HG03159 (cell line): ENCODE measurements around the gene ZWILCH.

Experiments
- ATAC-seq: cut with Tn5 transposase; IDR thresholded peaks from one replicate; pipeline ENCODE4 v1.9.1; 2021; ENCODE audit warnings: mild to moderate bottlenecking, moderate library complexity; ENCODE audit not compliant: unreplicated experiment

ZWILCH gene

GRCh38 chr15:66535056-66535455 is 29.9 kb downstream of the ZWILCH start:
- ATAC-seq: no peak

GRCh38 chr15:66542896-66543295 is 37.8 kb downstream of the ZWILCH start:
- ATAC-seq: no peak

- no peak for ATAC-seq
Measured at GRCh38 chr15:66545255-66545654, 40.1 kb downstream of the ZWILCH start.

DNA sequence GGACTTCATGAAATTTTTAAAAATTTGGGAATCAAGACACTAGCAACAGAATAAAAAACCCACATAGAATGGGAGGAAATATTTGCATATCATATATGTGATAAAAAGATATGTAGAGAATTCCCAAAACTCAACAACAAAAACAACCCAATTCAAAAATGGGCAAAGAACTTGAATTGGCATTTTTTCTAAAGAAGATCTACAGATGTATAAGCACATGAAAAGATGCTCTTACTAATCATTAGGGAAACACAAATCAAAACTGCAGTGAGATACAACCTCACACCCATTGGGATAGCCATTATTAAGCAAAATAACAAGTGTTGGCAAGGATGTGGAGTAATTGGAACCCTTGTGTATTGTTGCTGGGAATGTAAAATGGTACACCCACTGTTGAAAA is 50.6 kb downstream of the ZWILCH start:
- ATAC-seq: no peak

DNA sequence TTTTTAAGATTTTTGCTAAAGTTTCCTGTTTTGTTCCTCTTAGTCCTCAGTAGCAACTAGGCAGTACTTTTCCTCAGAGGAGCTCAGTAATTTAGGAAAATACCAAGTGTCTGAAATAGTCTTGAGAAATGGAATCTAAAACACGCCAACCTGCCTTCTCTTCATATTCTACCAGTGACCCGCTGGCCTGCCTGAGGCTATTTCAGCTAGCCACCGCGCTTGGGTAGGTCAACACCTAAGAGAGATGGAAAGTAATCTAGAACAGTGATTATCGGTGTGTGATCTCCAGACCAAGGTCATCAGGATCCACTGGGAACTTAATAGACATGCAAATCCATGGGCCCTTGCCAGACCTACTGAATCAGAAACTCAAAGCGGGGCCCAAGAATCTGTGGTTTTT is 53.1 kb downstream of the ZWILCH start:
- ATAC-seq: no peak

- ATAC-seq: no peak
Measured at GRCh38 chr15:66560856-66561525, 55.9 kb downstream of the ZWILCH start.

DNA sequence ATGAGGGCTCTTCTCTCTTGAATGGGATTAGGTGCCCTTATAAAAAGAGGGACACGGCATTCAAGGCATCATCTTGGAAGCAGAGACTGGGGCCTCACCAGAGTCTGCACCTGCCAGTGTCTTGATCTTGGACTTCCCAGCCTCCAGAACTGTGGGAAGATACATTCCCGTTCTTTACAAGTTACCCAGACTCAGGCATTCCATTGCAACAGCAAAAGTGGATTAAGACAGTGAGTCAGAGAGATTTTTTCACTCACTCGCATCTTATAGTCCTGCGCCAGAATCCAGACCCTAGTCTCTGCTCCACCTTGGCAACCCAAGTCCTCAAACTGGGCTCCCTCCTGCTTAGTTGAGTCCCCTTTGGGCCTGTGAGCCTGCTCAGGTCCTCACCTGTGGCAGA is 58.0 kb downstream of the ZWILCH start:
- ATAC-seq: no peak

DNA sequence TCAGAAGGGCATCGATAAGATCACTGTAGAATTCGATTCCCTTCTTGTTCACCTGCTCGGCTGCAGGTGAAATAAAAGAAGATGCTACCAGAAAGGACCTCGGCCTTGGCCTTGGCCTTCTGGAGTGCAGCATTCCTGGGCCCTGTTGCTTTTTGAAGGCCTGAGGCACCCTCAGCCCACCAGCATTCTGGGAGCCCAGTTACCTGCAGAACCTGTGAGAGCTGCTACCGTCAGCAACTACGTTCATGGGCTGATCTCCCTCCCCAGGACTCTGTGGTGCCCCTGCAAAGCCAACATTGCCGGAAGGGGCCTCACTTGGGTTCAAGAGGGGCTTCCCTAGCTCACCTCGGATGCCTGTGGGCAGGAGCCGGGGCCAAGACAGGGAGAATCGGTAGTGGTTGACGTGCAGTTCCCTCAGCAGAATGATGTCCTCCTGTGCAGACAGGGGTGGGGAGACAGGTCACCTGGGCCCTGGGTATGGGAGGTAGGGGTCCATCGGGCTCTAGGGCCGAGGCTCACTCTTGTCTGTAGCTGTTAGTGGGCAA is 58.5 kb downstream of the ZWILCH start:
- no peak for ATAC-seq

DNA sequence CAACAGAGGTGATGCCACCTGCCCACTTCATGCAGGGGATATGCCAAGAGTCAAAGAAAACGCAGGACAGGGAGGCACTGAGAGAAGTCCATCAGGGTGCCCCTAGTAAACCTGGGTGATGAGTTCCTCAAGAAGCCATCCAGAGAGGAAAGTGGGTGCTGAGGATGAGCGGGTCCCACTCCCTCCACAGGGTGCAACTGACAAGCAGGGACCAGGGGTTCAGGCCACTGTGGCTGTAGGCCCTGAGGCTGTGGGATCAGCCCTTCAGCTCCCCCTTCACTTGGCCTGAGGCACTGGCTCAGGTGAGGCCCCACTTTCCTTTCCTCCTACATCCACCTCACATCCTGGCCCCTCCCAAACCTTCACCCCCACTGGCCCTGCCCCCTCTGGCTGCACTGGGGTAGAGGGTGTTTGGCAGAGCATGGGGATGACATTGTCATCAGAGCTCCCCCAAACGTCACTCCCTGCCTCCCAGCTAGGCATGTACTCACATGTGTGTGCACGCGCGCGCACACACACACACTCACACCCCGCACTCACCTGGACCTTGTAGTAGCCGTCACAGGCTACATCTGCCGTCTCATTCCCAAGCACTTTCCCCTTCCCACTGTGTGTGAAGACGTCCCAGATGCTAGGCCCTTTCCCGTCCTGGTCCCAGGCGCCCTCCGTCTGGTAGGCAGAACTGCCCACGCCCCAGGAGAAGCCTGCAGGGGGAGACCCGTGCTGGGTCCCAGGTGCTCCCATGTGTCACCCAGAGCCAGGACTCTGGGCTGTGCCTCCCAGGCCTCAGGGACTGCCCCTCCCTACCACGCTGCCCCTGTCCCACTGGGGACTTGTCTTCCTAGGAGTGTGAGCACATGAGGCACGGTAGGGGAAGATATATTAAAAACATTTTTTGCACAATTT is 59.3 kb downstream of the ZWILCH start:
- no peak for ATAC-seq

GRCh38 chr15:66565141-66565641 is 60.1 kb downstream of the ZWILCH start:
- ATAC-seq: no peak

DNA sequence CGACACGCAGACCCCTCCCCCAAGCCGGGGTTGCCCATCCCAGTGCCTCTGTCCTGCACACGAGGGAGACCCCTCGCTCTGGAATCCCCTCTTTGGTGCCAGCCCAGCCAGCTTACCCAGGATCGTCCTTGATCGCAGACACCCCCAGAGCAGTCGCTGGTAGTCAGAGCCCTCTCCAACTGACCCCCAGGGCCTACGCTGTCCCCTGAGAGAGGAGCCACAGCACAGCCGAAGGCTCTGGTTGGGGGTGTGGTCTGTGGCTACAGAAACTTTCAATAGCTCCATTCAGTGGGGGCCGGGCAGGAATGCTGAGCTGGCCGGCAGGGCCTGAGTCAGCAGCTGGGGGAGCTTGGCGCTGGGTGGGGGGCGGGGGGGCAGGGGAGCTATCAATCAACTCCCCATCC is 60.6 kb downstream of the ZWILCH start, which contains the start of gene LCTL:
Gene LCTL (minus strand): TSS at position 258 of the 404 bp plus-strand sequence. CDS start 633 bp downstream, outside the sequence.
- ATAC-seq: no peak

DNA sequence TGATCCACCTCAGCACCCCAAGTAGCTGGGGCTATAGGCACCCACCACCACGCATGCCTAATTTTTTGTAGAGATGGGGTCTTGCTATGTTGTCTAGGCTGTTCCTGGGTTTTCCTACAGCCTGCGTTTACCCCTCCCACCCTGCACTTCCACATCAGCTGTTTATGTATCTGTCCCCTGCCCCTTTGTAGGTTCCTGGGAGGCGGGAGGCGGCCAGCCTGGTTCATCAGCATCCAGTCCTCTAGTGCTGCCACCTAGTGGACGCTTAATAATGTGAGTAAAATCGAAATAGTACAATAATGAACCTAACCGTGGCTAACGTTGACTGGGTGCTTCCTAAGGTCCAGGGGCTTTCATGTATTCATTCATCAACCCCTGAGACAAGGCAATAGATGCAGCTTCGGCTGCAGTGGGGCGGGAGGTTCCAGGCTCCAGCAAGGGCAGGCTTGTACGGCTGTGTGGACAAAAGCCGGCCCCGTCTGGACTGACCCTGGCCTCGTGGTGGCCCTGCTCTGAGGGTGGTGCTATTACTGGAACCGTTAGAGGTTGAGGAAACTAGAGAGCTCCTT is 61.9 kb downstream of the ZWILCH start:
- ATAC-seq: no peak

GRCh38 chr15:66567897-66568296 is 62.8 kb downstream of the ZWILCH start:
- no peak for ATAC-seq

DNA sequence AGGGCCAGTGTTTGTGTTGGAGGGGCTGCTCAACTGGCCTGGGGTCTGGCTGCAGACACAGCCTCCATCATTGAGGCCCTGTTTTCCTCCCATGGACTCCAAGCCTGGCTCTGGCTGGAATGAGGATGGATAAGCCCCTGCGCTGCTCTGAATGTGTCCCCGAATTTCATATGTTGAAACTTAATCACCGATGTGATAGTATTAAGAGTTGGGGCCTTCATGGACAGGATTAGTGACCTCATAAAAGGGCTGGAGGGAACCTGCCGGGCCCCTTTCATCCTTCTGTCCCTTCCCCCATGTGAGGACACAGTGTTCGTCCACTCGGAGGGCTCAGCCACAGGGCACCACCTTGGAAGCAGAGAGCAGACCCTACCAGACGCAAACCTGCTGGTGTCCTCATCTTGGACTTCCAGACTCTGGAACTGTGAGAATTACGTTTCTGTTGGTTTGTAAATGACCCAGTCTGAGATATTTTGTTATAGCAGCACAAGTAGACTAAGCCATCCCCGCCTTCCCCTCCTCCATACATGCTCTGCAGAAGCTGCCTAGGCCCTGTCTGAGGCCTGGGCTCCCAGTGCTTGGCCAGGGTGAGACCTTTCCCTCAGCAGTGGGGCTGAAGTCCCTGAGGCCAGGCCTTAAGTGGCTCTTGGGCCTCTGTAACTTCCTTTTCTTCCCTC is 64.5 kb downstream of the ZWILCH start:
- ATAC-seq: no peak

GRCh38 chr15:66570327-66570726 is 65.2 kb downstream of the ZWILCH start:
- ATAC-seq: no peak

DNA sequence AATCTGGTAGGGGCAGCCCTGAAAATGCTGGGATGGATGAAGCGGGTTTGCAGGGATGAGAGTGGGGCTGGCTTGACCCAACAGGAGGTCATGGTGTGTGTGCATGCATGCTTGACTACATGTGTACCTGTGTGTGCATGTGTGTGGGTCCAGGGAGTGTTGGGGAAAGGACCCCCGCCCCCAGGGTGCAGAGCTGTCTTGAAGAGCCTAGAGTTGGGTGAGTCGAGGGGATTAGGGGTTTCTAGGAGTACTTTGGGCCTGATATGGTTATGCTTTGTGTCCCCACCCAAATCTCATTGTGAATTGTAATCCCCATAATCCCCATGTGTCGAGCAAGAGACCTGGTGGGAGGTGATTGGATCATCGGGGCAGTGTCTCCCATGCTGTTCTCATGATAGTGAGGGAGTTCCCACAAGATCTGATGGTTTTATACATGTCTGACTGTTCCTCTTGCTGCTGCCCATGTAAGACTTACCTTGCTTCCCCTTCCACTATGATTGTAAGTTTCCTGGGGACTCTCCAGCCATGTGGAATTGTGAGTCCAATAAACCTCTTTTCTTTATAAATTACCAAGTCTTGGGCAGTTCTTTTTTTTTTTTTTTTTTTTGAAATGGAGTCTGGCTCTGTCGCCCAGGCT is 65.8 kb downstream of the ZWILCH start:
- no peak for ATAC-seq

GRCh38 chr15:66572146-66572545 is 67.0 kb downstream of the ZWILCH start:
- ATAC-seq: no peak

DNA sequence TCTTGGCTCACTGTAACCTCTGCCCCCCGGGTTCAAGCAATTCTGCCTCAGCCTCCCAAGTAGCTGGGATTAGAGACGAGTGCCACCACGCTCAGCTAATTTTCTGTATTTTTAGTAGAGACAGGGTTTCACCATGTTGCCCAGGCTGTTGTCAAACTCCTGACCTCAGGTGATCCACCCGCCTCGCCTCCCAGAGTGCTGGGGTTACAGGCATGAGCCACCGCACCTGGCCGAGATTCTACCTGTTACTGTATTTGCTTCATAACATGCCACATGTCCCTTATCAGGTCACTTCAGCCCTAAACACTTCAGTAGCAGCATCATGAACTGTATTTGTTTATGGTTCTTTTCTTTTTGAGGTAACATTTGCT is 68.2 kb downstream of the ZWILCH start:
- ATAC-seq: no peak

- no peak for ATAC-seq
Measured at GRCh38 chr15:66573719-66574595, 68.8 kb downstream of the ZWILCH start.
